Mesothelial cell of epicardium (in vitro differentiated cells): ENCODE results near the gene MYB. TPM values are rescaled to one million over a fixed set of nuclear protein-coding genes. Genes with fewer than 3 reads are reported as not detected.

Source experiments
- DNase-seq, 2 experiments: peaks; one replicate each; pipeline ENCODE4 v3.0.0; 2021; ENCODE audit warnings: low spot score in 2 of 2; ENCODE audit not compliant: unreplicated experiment in 2 of 2
- H3K27ac Mint-ChIP-seq: 2 replicates; pipeline ENCODE4 v1.8.0; 2021; ENCODE audit warnings: mixed read lengths
- H3K27me3 Mint-ChIP-seq: 2 replicates; pipeline ENCODE4 v1.8.0; 2021; ENCODE audit warnings: low read depth, mixed read lengths
- H3K36me3 Mint-ChIP-seq: 2 replicates; pipeline ENCODE4 v1.8.0; 2021; ENCODE audit warnings: mixed read lengths
- H3K4me1 Mint-ChIP-seq: 2 replicates; pipeline ENCODE4 v1.8.0; 2021; ENCODE audit warnings: mixed read lengths
- H3K4me3 Mint-ChIP-seq: 2 replicates; pipeline ENCODE4 v1.8.0; 2021; ENCODE audit warnings: mild to moderate bottlenecking, moderate library complexity, mixed read lengths
- H3K9me3 Mint-ChIP-seq: 2 replicates; pipeline ENCODE4 v1.8.0; 2021; ENCODE audit warnings: mixed read lengths
- CTCF ChIP-seq: fragments of 200-600 bp; sonication (generic); IDR thresholded peaks from one replicate; pipeline ENCODE4 v1.5.0; 2021; ENCODE audit warnings: antibody characterized with exemption; ENCODE audit not compliant: unreplicated experiment
- total RNA-seq: library from RNA; stranded (reverse); gene quantifications from 3 replicates; pipeline ENCODE4 v1.2.1, GENCODE V29; 2021

MYB gene
- total RNA-seq, 1 donor from 2014 or later, result 1.6 TPM

- peaks cover 20% of the 10 kb centered on the region for H3K27me3 Mint-ChIP-seq
- no peak for TF ChIP-seq CTCF
- no peaks in the 10 kb centered on the region for H3K4me1 Mint-ChIP-seq
- H3K4me3 Mint-ChIP-seq, result no peak overlapping the region
- no peak overlapping the region for H3K27ac Mint-ChIP-seq
- peaks cover 3% of the 10 kb centered on the region for H3K9me3 Mint-ChIP-seq
- no peak for DNase-seq
- no peaks in the 10 kb centered on the region for H3K36me3 Mint-ChIP-seq
These were observed 14.6 kb upstream of the MYB start for GRCh38 chr6:135166515-135166914.

- Mint-ChIP-seq H3K4me3 (no peak overlapping the region), H3K36me3 (no peaks in the 10 kb centered on the region), H3K27me3 (peaks cover 14% of the 10 kb centered on the region), H3K27ac (no peak overlapping the region), H3K4me1 (no peaks in the 10 kb centered on the region), H3K9me3 (peaks cover 3% of the 10 kb centered on the region)
- DNase-seq, result no peak
- TF ChIP-seq CTCF, result no peak
These were observed 13.5 kb upstream of the MYB start for GRCh38 chr6:135167617-135168016.

GRCh38 chr6:135168766-135169165, 12.3 kb upstream of the MYB start:
- H3K27ac Mint-ChIP-seq, result no peak overlapping the region
- no peaks in the 10 kb centered on the region for H3K36me3 Mint-ChIP-seq
- H3K27me3 Mint-ChIP-seq, result peaks cover 13% of the 10 kb centered on the region
- no peaks in the 10 kb centered on the region for H3K4me1 Mint-ChIP-seq
- TF ChIP-seq CTCF, result no peak
- H3K4me3 Mint-ChIP-seq, result no peak overlapping the region
- no peak for DNase-seq
- peaks cover 3% of the 10 kb centered on the region for H3K9me3 Mint-ChIP-seq

GRCh38 chr6:135170238-135170637, 10.9 kb upstream of the MYB start:
- Mint-ChIP-seq H3K4me1 (no peaks in the 10 kb centered on the region), H3K36me3 (no peaks in the 10 kb centered on the region), H3K27ac (no peak overlapping the region), H3K4me3 (no peak overlapping the region), H3K9me3 (peaks cover 6% of the 10 kb centered on the region), H3K27me3 (peaks cover 9% of the 10 kb centered on the region)
- DNase-seq, result no peak
- TF ChIP-seq CTCF, result no peak

GRCh38 chr6:135170849-135171248, 10.3 kb upstream of the MYB start:
- DNase-seq, result no peak
- peaks cover 6% of the 10 kb centered on the region for H3K9me3 Mint-ChIP-seq
- no peak overlapping the region for H3K4me3 Mint-ChIP-seq
- H3K36me3 Mint-ChIP-seq, result no peaks in the 10 kb centered on the region
- H3K27me3 Mint-ChIP-seq, result peaks cover 9% of the 10 kb centered on the region
- TF ChIP-seq CTCF, result no peak
- no peak overlapping the region for H3K27ac Mint-ChIP-seq
- H3K4me1 Mint-ChIP-seq, result no peaks in the 10 kb centered on the region
